ENCODE results near the gene NCKIPSD. TPM values are rescaled to one million over a fixed set of nuclear protein-coding genes. Genes with fewer than 3 reads are reported as not detected.
A peak's percentile ranks its signal among the peaks of the same experiment; 100 is the strongest.
"Not testable (repeated sequence)": the region's sequence is repeated elsewhere in the genome, so short reads cannot be mapped to it uniquely, and the experiment has no call there.

NCKIPSD gene
- 10.5 and 14.3 TPM in 2 replicates for total RNA-seq

GRCh38 chr3:48685603-48686511 lies at the start of gene NCKIPSD:
Gene NCKIPSD (minus strand): TSS chr3:48685915. CDS start chr3:48685807, 108 bp downstream.
- no peaks in the 10 kb centered on the region for H3K27me3 ChIP-seq (ENCODE audit: control insufficient read depth, insufficient read depth, low read length)
- H3K4me3 ChIP-seq (ENCODE audit: low read depth, low read length) = peak within 1 kb of the TSS; percentile 69
- H3K36me3 ChIP-seq (ENCODE audit: control insufficient read depth, insufficient read depth, low read length) = peaks cover 33% of the 10 kb centered on the region
- peak; percentile 93 for TF ChIP-seq CTCF (IDR thresholded peaks at IDR 0.05; ENCODE audit: insufficient read depth, low read length, severe bottlenecking)
- DNase-seq (ENCODE audit: low read depth) = peak; percentile 56
- FAIRE-seq = no peak

DNA sequence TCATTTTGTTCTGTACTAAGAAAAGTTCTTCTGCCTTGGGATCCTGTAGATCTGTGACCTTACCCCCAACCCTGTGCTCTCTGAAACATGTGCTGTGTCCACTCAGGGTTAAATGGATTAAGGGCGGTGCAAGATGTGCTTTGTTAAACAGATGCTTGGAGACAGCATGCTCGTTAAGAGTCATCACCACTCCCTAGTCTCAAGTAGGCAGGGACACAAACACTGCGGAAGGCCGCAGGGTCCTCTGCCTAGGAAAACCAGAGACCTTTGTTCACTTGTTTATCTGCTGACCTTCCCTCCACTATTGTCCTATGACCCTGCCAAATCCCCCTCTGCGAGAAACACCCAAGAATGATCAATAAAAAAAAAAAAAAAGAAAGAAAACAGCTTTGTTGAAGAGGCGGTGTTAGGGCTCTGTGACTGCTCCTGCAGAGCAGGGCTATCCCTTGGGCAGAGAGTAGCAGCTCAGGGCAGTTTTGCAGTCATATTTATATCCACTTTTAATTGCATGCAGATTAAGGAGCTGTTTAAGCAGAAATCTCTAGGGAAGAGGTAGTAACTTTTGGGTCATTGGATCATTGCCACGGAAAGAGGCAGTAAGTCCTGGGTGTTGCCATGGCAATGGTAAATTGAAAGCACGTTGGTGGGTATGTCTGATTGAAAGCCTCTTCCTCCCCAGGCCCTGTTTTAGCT lies 49.5 kb upstream of the NCKIPSD start:
- not testable (repeated sequence) for FAIRE-seq; H3K36me3 ChIP-seq (ENCODE audit: control insufficient read depth, insufficient read depth, low read length); H3K4me3 ChIP-seq (ENCODE audit: low read depth, low read length); H3K27me3 ChIP-seq (ENCODE audit: control insufficient read depth, insufficient read depth, low read length); DNase-seq (ENCODE audit: low read depth)

- not testable (repeated sequence) for DNase-seq (ENCODE audit: low read depth); FAIRE-seq; H3K27me3 ChIP-seq (ENCODE audit: control insufficient read depth, insufficient read depth, low read length)
These were observed 48.8 kb upstream of the NCKIPSD start for GRCh38 chr3:48734541-48734940.

DNA sequence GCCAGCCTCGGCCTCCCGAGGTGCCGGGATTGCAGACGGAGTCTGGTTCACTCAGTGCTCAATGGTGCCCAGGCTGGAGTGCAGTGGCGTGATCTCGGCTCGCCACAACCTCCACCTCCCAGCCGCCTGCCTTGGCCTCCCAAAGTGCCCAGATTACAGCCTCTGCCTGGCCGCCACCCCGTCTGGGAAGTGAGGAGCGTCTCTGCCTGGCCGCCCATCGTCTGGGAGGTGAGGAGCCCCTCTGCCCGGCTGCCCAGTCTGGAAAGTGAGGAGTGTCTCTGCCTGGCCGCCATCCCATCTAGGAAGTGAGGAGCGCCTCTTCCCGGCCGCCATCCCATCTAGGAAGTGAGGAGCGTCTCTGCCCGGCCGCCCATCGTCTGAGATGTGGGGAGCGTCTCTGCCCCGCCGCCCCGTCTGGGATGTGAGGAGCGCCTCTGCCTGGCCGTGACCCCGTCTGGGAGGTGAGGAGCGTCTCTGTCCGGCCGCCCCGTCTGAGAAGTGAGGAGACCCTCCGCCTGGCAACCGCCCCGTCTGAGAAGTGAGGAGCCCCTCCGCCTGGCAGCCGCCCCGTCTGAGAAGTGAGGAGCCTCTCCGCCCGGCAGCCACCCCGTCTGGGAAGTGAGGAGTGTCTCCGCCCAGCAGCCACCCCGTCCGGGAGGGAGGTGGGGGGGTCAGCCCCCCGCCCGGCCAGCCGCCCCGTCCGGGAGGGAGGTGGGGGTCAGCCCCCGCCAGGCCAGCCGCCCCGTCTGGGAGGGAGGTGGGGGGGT lies 48.2 kb upstream of the NCKIPSD start:
- H3K4me3 ChIP-seq (ENCODE audit: low read depth, low read length); H3K36me3 ChIP-seq (ENCODE audit: control insufficient read depth, insufficient read depth, low read length); H3K27me3 ChIP-seq (ENCODE audit: control insufficient read depth, insufficient read depth, low read length); DNase-seq (ENCODE audit: low read depth); FAIRE-seq: not testable (repeated sequence)

More at GRCh38 chr3:48734541-48734940, 48.8 kb upstream of the NCKIPSD start:
- H3K4me3 ChIP-seq (ENCODE audit: low read depth, low read length); H3K36me3 ChIP-seq (ENCODE audit: control insufficient read depth, insufficient read depth, low read length): not testable (repeated sequence)

- no peak for FAIRE-seq
- no peak overlapping the region for H3K4me3 ChIP-seq (ENCODE audit: low read depth, low read length)
- no peak for TF ChIP-seq CTCF (IDR thresholded peaks at IDR 0.05; ENCODE audit: insufficient read depth, low read length, severe bottlenecking)
- H3K36me3 ChIP-seq (ENCODE audit: control insufficient read depth, insufficient read depth, low read length) = no peaks in the 10 kb centered on the region
- DNase-seq (ENCODE audit: low read depth) = no peak
- H3K27me3 ChIP-seq (ENCODE audit: control insufficient read depth, insufficient read depth, low read length) = no peaks in the 10 kb centered on the region
These were observed 41.8 kb upstream of the NCKIPSD start for GRCh38 chr3:48727511-48727910.

DNA sequence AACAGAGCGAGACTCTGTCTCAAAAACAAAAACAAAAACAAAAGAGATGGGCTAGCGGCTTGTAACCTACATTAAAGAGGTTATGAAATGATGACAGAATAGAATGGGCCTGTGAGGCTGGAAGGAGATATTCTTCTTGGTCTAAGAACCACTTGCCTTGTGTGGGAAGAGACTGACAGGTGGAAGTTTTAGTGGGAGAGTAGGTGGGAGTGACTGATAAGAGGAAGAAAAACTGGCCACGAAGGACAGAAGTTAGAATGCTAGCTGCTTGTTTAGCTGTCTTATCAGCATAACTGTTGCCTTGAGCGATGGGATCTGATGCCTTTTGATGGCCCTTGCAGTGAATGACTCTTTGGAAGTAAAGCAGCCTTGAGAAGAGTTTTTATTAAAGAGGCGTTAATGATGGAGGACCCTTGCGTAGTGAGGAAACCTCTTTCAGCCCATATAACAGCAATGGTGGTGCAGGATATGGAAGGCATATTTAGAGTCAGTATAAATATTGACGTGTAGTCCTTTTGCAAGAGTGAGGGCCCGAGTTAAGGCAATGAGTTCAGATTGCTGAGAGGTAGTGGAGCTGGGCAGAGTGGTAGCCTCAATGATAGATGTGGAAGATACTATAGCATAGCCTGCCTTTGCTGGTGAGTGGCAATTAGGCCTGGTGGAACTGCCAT lies 39.6 kb upstream of the NCKIPSD start:
- not testable (repeated sequence) for H3K36me3 ChIP-seq (ENCODE audit: control insufficient read depth, insufficient read depth, low read length); H3K27me3 ChIP-seq (ENCODE audit: control insufficient read depth, insufficient read depth, low read length); H3K4me3 ChIP-seq (ENCODE audit: low read depth, low read length); FAIRE-seq; DNase-seq (ENCODE audit: low read depth)

DNA sequence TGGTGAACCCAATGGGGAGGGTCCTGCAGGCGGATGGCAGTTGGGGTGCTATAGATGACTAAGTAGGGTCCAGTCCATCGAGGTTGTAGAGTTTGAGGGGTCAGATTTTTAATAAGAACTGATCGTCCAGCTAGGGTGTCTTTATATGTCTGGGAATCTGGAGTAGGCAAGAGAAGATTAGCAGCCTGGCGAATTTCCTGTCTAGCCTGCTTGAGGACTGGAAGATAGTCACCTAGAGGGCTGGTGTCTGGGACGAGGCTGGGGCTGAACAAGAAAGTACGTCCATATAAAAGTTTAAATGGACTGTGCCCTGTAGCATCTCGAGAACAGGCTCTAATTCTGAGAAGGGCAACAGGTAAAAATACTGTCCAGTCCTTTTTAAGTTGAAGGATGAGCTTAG lies 38.0 kb upstream of the NCKIPSD start:
- TF ChIP-seq CTCF (IDR thresholded peaks at IDR 0.05; ENCODE audit: insufficient read depth, low read length, severe bottlenecking) = no peak
- FAIRE-seq (no peak), DNase-seq (ENCODE audit: low read depth) (no peak)
- no peak overlapping the region for H3K4me3 ChIP-seq (ENCODE audit: low read depth, low read length)
- no peaks in the 10 kb centered on the region for H3K27me3 ChIP-seq (ENCODE audit: control insufficient read depth, insufficient read depth, low read length)
- H3K36me3 ChIP-seq (ENCODE audit: control insufficient read depth, insufficient read depth, low read length) = no peaks in the 10 kb centered on the region

DNA sequence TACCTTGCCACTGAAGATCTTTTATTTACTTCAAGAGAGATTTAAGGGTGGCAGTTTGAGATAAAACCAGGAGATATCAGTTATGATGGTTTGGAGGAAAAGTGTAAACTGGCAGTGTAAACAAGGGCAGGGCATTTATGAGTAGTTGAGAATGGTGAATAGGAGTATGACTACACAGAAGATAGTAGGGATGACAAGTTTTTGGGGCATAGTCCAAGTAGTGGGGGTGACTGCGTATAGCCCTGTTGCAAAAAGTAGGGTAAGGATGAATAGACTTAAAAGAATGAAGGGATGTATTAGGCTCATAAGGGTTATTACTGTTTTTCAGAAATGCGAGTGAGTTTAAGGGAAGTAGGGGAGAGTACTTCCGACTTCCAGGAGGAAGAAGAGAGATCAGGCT lies 37.6 kb upstream of the NCKIPSD start:
- H3K27me3 ChIP-seq (ENCODE audit: control insufficient read depth, insufficient read depth, low read length); DNase-seq (ENCODE audit: low read depth); FAIRE-seq; H3K36me3 ChIP-seq (ENCODE audit: control insufficient read depth, insufficient read depth, low read length); H3K4me3 ChIP-seq (ENCODE audit: low read depth, low read length): not testable (repeated sequence)

Measured in bronchial epithelial cell (primary cell).